ENCODE data around the gene PTPRN2.

PTPRN2 gene

GRCh38 chr7:157637216-157637949 lies 950.2 kb downstream of the PTPRN2 start:
- no peak overlapping the region for H3K4me3 ChIP-seq (ENCODE audit: low read depth, low read length)
- TF ChIP-seq CTCF (IDR thresholded peaks at IDR 0.05; ENCODE audit: low read depth, low read length) (no peak), MYC (IDR thresholded peaks at IDR 0.05; ENCODE audit: low read depth, low read length) (no peak), MAX (IDR thresholded peaks at IDR 0.05; ENCODE audit: low read depth, low read length) (no peak), POLR2A (IDR thresholded peaks at IDR 0.05; ENCODE audit: extremely low read depth, insufficient read length) (no peak)
- no peak for DNase-seq (ENCODE audit: low read depth)

- TF ChIP-seq POLR2A (IDR thresholded peaks at IDR 0.05; ENCODE audit: extremely low read depth, insufficient read length) (no peak), CTCF (IDR thresholded peaks at IDR 0.05; ENCODE audit: low read depth, low read length) (no peak), MYC (IDR thresholded peaks at IDR 0.05; ENCODE audit: low read depth, low read length) (no peak), MAX (IDR thresholded peaks at IDR 0.05; ENCODE audit: low read depth, low read length) (no peak)
- no peak for DNase-seq (ENCODE audit: low read depth)
Observed at GRCh38 chr7:157635669-157636068, 952.0 kb downstream of the PTPRN2 start.

GRCh38 chr7:157635148-157635500 lies 952.5 kb downstream of the PTPRN2 start:
- DNase-seq (ENCODE audit: low read depth), result no peak
- no peak overlapping the region for H3K4me3 ChIP-seq (ENCODE audit: low read depth, low read length)
- no peak for TF ChIP-seq CTCF (IDR thresholded peaks at IDR 0.05; ENCODE audit: low read depth, low read length)

More at GRCh38 chr7:157635669-157636068, 952.0 kb downstream of the PTPRN2 start:
- H3K4me3 ChIP-seq (ENCODE audit: low read depth, low read length), result no peak overlapping the region

GRCh38 chr7:157634401-157635147 lies 953.0 kb downstream of the PTPRN2 start:
- TF ChIP-seq MAX (IDR thresholded peaks at IDR 0.05; ENCODE audit: low read depth, low read length) (no peak), MYC (IDR thresholded peaks at IDR 0.05; ENCODE audit: low read depth, low read length) (no peak), CTCF (IDR thresholded peaks at IDR 0.05; ENCODE audit: low read depth, low read length) (no peak), POLR2A (IDR thresholded peaks at IDR 0.05; ENCODE audit: extremely low read depth, insufficient read length) (no peak)
- no peak for DNase-seq (ENCODE audit: low read depth)
- no peak overlapping the region for H3K4me3 ChIP-seq (ENCODE audit: low read depth, low read length)

- no peak for DNase-seq (ENCODE audit: low read depth)
- H3K4me3 ChIP-seq (ENCODE audit: low read depth, low read length), result no peak overlapping the region
- no peak for TF ChIP-seq CTCF (IDR thresholded peaks at IDR 0.05; ENCODE audit: low read depth, low read length)
- no peak for TF ChIP-seq MYC (IDR thresholded peaks at IDR 0.05; ENCODE audit: low read depth, low read length)
- no peak for TF ChIP-seq MAX (IDR thresholded peaks at IDR 0.05; ENCODE audit: low read depth, low read length)
- TF ChIP-seq POLR2A (IDR thresholded peaks at IDR 0.05; ENCODE audit: extremely low read depth, insufficient read length), result no peak
Observed at GRCh38 chr7:157633465-157634185, 954.0 kb downstream of the PTPRN2 start.
